Measurements from ENCODE around the gene CARM1.
"Not testable (repeated sequence)": the region's sequence is repeated elsewhere in the genome, so short reads cannot be mapped to it uniquely, and the experiment has no call there.

CARM1 gene

DNA sequence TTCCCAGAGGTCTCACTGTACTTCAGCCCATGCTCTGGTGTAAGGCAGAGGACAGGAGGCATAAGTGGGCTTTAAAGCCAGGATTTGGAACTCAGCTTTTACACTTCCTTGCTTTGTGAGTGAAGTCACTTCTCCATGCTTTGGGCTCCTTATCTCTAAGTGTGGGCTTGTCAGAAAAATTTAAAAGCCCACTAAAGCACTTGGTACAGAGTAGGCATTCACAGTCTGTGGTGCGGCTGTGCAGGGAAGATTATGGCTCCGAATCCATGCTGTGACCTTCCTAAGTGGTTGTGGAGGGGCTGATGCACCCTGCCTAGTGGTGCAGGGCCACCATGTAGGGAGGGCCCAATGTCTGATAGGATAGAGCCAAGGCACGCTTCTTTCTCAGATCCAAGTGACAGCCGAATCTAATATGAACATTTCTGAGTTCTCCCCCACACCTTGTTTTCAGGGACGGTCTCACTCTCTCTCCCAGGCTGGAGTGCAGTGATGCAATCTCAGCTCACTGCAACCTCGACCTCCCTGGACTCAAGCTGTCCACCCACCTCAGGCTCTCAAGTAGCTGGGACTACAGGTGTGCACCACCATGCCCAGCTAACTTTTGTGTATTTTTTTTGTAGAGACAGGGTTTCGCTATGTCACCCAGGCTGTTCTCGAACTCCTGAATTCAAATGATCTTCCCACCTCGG is 64.2 kb downstream of the CARM1 start:
- DNase-seq, result no peak

GRCh38 chr19:10936661-10937084 is 65.3 kb downstream of the CARM1 start:
- peak; percentile 27 for DNase-seq

DNA sequence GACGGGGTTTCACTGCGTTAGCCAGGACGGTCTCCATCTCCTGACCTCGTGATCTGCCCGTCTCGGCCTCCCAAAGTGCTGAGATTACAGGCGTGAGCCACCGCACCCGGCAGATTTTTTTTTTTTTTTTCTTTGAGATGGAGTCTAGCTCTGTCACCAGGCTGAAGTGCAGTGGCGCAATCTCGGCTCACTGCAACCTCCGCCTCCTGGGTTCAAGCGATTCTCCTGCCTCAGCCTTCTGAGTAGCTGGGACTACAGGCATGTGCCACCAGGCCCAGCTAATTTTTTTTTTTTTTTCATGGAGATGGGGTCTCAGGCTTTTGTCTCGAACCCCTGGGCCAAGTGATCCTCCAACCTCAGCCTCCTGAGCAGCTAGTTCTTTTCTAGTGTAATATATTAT is 70.3 kb downstream of the CARM1 start:
- not testable (repeated sequence) for DNase-seq

DNA sequence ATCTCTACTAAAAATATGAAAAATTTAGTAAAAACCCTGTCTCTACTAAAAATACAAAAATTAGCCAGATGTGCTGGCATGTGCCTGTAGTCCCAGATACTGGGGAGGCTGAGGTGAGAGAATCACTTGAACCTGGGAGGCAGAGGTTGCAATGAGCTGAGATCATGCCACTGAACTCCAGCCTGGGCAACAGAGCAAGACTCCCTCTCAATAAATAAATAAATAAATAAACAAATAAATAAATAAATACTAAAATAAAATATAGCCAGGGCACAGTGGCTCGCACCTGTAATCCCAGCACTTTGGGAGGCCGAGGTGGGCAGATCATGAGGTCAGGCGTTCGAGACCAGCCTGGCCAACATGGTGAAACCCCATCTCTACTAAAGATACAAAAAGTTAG is 72.1 kb downstream of the CARM1 start:
- DNase-seq, result not testable (repeated sequence)

DNA sequence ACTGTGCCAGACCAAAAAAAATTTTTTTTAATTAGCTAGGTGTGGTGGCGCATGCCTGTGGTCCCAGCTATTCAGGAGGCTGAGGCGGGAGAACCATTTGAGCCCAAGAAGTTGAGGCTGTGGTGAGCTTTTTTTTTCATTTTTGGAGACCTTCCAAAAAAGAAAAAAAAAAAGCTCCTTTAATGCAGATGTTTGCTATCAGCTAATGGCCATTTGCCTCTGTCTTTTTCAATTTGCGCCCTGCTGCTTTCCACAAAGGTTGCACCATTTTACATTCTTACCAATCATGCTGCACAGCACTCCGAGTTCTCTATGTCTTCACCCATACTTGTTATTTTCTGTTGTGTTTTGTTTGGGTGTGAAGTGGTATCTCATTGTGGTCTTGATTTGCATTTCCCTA is 73.9 kb downstream of the CARM1 start:
- no peak for DNase-seq

GRCh38 chr19:10946958-10947657 is 75.8 kb downstream of the CARM1 start:
- DNase-seq, result no peak

GRCh38 chr19:10952809-10953208 is 81.5 kb downstream of the CARM1 start:
- DNase-seq, result no peak

- DNase-seq, result not testable (repeated sequence)
Measured at GRCh38 chr19:10959277-10959968, 88.1 kb downstream of the CARM1 start.

GRCh38 chr19:10960314-10961072 is 89.1 kb downstream of the CARM1 start, which contains the start of gene SMARCA4:
TSS of gene SMARCA4 (plus strand) at chr19:10961030. CDS start at chr19:10984152, 23,122 bp downstream.
- peak; percentile 96 for DNase-seq

DNA sequence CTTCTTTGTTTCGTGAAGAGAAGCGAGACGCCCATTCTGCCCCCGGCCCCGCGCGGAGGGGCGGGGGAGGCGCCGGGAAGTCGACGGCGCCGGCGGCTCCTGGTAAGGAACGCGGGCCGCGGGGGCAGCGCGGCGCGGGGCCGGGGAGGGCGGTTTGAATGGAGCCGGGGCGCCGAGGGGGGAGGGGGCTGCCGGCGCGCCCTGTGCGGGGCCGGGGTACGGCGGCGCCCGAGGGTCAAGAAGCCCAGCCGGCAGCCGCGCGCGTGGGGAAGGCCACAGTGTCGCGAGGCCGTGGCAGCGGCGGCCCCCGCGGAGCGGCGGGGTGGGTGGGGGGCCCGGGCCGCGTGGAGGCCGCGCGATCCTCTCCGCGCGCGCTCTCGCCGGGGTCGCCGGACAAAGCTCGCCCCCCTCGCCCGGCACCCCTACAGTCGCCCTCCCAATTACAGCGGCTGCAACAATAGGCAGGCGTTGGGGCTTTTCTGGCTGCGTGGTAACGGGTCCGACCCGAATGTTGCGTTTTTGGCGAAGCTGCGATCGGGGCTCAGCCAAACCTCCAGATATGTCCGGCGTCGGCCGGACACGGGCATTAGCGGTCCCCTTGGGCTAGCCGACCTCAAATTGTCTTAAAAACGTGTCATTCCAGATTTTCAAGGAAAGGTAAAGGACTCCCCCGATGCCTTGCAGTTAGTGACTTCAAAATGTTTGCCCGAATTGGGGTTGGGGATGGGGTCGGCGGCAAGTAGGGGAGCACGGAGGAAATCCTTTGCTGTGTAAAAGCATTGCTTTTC is 89.9 kb downstream of the CARM1 start:
- no peak for DNase-seq

GRCh38 chr19:10962863-10963262 is 91.5 kb downstream of the CARM1 start:
- no peak for DNase-seq

- DNase-seq, result no peak
Measured at GRCh38 chr19:10963865-10964264, 92.5 kb downstream of the CARM1 start.

GRCh38 chr19:10964903-10965302 is 93.5 kb downstream of the CARM1 start:
- no peak for DNase-seq

DNA sequence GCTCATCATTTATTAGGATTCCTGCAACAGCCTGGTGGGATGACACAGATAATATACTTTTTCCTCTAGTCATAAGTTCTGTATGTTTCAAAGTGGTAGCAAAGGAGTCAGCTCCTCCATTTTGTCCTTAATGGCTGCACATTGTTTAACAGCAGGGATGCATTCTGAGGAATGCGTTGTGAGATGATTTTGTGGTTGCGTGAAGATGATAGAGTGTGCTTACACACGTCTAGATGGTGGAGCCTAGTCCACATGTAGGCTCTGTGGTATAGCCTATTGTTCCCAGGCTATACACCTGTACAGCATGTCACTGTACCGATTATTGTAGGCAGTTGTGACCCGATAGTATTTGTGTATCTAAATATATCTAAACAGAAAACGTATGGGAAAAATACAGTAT is 94.0 kb downstream of the CARM1 start:
- DNase-seq, result no peak

GRCh38 chr19:10966809-10967208 is 95.5 kb downstream of the CARM1 start:
- no peak for DNase-seq

DNA sequence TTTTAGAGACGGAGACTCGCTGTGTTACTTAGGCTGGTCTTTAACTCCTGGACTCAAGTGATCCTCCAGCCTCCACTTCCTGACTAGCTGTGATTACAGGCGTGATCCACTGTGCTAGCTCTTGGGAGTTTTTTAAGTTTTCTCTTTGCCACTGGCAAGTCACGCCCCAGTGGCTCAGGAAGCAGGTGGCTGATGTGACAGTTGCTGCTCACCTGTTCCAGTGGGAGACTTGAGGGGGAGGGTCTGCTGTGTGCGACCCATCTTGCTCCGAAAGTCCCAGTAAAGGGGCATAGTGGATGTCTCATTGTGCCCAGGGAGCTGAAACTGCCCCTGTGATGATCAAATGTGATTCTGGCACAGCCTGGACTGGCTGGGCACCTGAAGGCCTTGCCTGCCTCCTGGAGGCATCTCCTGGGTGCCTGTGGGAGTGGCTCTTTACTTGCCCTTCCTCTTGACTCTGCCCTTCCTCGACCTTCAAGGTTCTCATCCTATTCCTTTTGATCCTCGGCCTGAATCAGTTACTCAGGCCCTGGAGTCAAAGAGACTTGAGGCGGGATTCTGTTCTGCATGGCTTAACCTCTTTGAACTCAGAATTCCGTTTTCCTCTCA is 97.3 kb downstream of the CARM1 start:
- DNase-seq, result no peak

DNA sequence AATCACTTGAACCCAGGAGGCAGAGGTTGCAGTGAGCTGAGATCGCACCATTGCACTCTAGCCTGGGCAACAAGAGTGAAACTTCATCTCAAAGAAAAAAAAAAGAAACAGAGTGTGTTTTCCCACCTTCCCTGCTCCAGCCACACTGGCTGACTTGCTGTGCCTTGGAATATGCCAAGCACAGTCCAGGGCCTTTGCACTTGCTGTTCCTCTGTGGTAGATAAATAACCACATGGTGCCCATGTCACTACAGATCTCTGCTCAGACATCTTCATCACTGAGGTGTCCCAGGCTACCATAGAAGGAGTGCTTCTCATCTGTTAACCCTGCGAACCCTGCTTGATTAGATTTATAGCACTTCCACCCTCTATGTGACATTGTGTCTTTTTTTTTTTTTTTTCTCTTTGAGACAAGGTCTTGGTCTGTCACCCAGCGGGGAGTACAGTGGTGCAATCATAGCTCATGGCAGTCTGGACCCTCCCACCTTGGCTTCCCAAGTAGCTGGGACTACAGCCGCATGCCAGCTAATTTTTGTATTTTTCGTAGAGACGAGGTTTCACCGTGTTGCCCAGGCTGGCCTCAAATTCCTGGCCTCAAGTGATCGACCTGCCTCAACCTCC is 99.9 kb downstream of the CARM1 start:
- DNase-seq, result no peak

Measured in effector CD4-positive, alpha-beta T cell (primary cell).